Measurements from ENCODE around the gene SPSB4.

DNA sequence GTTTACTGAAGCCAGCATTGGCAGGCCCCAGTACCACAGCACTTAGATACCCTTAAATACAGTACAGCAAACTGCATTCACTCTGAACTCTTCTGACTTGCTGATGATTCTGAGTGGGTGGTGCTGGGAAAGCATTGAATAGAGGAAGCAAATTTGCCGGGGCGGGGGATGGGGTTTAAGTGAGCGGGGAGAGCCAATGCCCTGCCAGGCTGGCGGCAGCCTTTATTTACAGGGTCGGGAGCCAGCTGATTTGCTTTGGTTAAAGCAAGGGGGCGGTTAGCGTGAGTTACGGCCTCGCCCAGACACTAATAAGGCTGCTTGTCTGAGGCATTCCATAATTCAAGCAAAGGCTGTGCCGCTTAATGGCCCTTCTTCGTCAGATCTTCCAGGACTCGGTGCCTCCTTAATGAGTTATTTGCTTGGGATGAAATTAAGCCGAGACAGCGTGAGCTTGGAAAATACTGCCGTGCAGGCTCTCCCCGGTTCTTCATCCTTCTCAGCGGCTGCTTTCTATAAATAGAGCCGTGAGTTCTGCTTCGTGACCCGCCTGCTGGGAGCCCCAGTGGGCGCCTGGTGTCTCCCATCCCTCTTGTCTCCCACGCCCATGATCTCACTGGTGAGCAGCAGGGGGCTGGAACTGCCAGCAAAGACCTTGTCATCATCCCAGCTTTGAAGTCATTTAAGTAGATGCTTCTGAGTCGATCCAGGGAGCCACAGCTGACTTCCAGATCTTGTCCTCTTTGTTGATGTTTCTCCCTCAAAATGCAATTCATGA is 25.8 kb downstream of the SPSB4 start:
- TF ChIP-seq, protein P1, sequence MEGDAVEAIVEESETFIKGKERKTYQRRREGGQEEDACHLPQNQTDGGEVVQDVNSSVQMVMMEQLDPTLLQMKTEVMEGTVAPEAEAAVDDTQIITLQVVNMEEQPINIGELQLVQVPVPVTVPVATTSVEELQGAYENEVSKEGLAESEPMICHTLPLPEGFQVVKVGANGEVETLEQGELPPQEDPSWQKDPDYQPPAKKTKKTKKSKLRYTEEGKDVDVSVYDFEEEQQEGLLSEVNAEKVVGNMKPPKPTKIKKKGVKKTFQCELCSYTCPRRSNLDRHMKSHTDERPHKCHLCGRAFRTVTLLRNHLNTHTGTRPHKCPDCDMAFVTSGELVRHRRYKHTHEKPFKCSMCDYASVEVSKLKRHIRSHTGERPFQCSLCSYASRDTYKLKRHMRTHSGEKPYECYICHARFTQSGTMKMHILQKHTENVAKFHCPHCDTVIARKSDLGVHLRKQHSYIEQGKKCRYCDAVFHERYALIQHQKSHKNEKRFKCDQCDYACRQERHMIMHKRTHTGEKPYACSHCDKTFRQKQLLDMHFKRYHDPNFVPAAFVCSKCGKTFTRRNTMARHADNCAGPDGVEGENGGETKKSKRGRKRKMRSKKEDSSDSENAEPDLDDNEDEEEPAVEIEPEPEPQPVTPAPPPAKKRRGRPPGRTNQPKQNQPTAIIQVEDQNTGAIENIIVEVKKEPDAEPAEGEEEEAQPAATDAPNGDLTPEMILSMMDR (IDR thresholded peaks at IDR 0.05) = no peak
- TF ChIP-seq EP300 (IDR thresholded peaks at IDR 0.05) = no peak

Data from ovary (tissue), 3 donors.